ENCODE data around the gene CSTB. TPM values are rescaled to one million over a fixed set of nuclear protein-coding genes. Genes with fewer than 3 reads are reported as not detected.

CSTB gene
- total RNA-seq, 2 experiments from 2014 or later: 40.1 to 42.3 TPM

GRCh38 chr21:43815107-43815613 lies 39.1 kb upstream of the CSTB start:
- peaks cover 7% of the 10 kb centered on the region for H3K4me1 Mint-ChIP-seq (ENCODE audit: low read depth)
- no peaks in the 10 kb centered on the region for H3K27me3 Mint-ChIP-seq
- intact Hi-C loops (cut with micrococcal nuclease): no loop called here
- DNase-seq: no peak
- peaks cover 6% of the 10 kb centered on the region for H3K9me3 Mint-ChIP-seq
- ChIA-PET CTCF (no interaction called here), POLR2A (no interaction called here)
- no peaks in the 10 kb centered on the region for H3K36me3 Mint-ChIP-seq
- no peak overlapping the region for H3K27ac Mint-ChIP-seq
- H3K4me3 Mint-ChIP-seq: no peak overlapping the region

- H3K27ac Mint-ChIP-seq: no peak overlapping the region
- intact Hi-C loops (cut with micrococcal nuclease): no loop called here
- no peak for DNase-seq
- no peak overlapping the region for H3K4me3 Mint-ChIP-seq
- H3K9me3 Mint-ChIP-seq: peaks cover 6% of the 10 kb centered on the region
- H3K4me1 Mint-ChIP-seq (ENCODE audit: low read depth): peaks cover 7% of the 10 kb centered on the region
- POLR2A ChIA-PET: no interaction called here
- no peaks in the 10 kb centered on the region for H3K36me3 Mint-ChIP-seq
- H3K27me3 Mint-ChIP-seq: no peaks in the 10 kb centered on the region
- CTCF ChIA-PET: no interaction called here
Observed at GRCh38 chr21:43814215-43815106, 38.4 kb upstream of the CSTB start.

- Mint-ChIP-seq H3K27ac (no peak overlapping the region), H3K4me3 (no peak overlapping the region), H3K36me3 (no peaks in the 10 kb centered on the region), H3K4me1 (ENCODE audit: low read depth) (peaks cover 7% of the 10 kb centered on the region), H3K27me3 (no peaks in the 10 kb centered on the region), H3K9me3 (peaks cover under 1% of the 10 kb centered on the region)
- intact Hi-C loops (cut with micrococcal nuclease): no loop called here
- DNase-seq: no peak
- CTCF ChIA-PET: no interaction called here
- POLR2A ChIA-PET: no interaction called here
Observed at GRCh38 chr21:43813656-43813980, 37.5 kb upstream of the CSTB start.

- no peaks in the 10 kb centered on the region for H3K27me3 Mint-ChIP-seq
- no peak overlapping the region for H3K27ac Mint-ChIP-seq
- ChIA-PET POLR2A (no interaction called here), CTCF (no interaction called here)
- H3K36me3 Mint-ChIP-seq: no peaks in the 10 kb centered on the region
- peaks cover 7% of the 10 kb centered on the region for H3K4me1 Mint-ChIP-seq (ENCODE audit: low read depth)
- intact Hi-C loops (cut with micrococcal nuclease): no loop called here
- H3K4me3 Mint-ChIP-seq: no peak overlapping the region
- no peaks in the 10 kb centered on the region for H3K9me3 Mint-ChIP-seq
- no peak for DNase-seq
Observed at GRCh38 chr21:43812957-43813655, 37.0 kb upstream of the CSTB start.

GRCh38 chr21:43812139-43812821 lies 36.2 kb upstream of the CSTB start:
- intact Hi-C loops (cut with micrococcal nuclease): no loop called here
- no peaks in the 10 kb centered on the region for H3K9me3 Mint-ChIP-seq
- no peak overlapping the region for H3K4me3 Mint-ChIP-seq
- ChIA-PET POLR2A (interaction anchor here (1.1 kb wide), 1 partner anchor 109 kb away, joined by 4 read pairs; no protein-coding TSS in a partner anchor), CTCF (interaction anchor here (0.6 to 1.8 kb wide), 3 partner anchors 82 to 178 kb away, joined by 3 to 6 read pairs (median 6); no protein-coding TSS in a partner anchor)
- H3K27me3 Mint-ChIP-seq: no peaks in the 10 kb centered on the region
- H3K27ac Mint-ChIP-seq: no peak overlapping the region
- no peak for DNase-seq
- H3K36me3 Mint-ChIP-seq: no peaks in the 10 kb centered on the region
- peaks cover 7% of the 10 kb centered on the region for H3K4me1 Mint-ChIP-seq (ENCODE audit: low read depth)

GRCh38 chr21:43811262-43812105 lies 35.4 kb upstream of the CSTB start:
- Mint-ChIP-seq H3K27me3 (no peaks in the 10 kb centered on the region), H3K36me3 (no peaks in the 10 kb centered on the region), H3K27ac (no peak overlapping the region), H3K4me1 (ENCODE audit: low read depth) (peaks cover 7% of the 10 kb centered on the region), H3K9me3 (no peaks in the 10 kb centered on the region), H3K4me3 (no peak overlapping the region)
- intact Hi-C loops (cut with micrococcal nuclease): no loop called here
- CTCF ChIA-PET: interaction anchor here (0.6 to 3.8 kb wide), 14 partner anchors 22 to 179 kb away, joined by 3 to 22 read pairs (median 4); no protein-coding TSS in a partner anchor
- no peak for DNase-seq
- POLR2A ChIA-PET: interaction anchor here (1.1 kb wide), 1 partner anchor 110 kb away, joined by 4 read pairs; no protein-coding TSS in a partner anchor

GRCh38 chr21:43810505-43811261 lies 34.6 kb upstream of the CSTB start:
- H3K27ac Mint-ChIP-seq: no peak overlapping the region
- peak; percentile 93 for DNase-seq
- H3K36me3 Mint-ChIP-seq: peaks cover 4% of the 10 kb centered on the region
- POLR2A ChIA-PET: interaction anchor here (0.5 to 1.1 kb wide), 2 partner anchors 111 to 165 kb away, joined by 3 to 4 read pairs; no protein-coding TSS in a partner anchor
- intact Hi-C loops (cut with micrococcal nuclease): loop anchor here (1.0 kb wide), 2 partner anchors 129 to 165 kb away; no protein-coding TSS in a partner anchor
- no peak overlapping the region for H3K4me3 Mint-ChIP-seq
- CTCF ChIA-PET: interaction anchor here (0.5 to 3.8 kb wide), 16 partner anchors 23 to 248 kb away, joined by 3 to 22 read pairs (median 4); no protein-coding TSS in a partner anchor
- no peaks in the 10 kb centered on the region for H3K9me3 Mint-ChIP-seq
- no peaks in the 10 kb centered on the region for H3K27me3 Mint-ChIP-seq
- peaks cover 7% of the 10 kb centered on the region for H3K4me1 Mint-ChIP-seq (ENCODE audit: low read depth)

- POLR2A ChIA-PET: no interaction called here
Observed at GRCh38 chr21:43809853-43810504, 33.9 kb upstream of the CSTB start.

GRCh38 chr21:43809346-43809799 lies 33.3 kb upstream of the CSTB start:
- ChIA-PET CTCF (interaction anchor here (0.8 to 3.8 kb wide), 4 partner anchors 15 to 137 kb away, joined by 3 to 22 read pairs (median 3); no protein-coding TSS in a partner anchor), POLR2A (no interaction called here)
- Mint-ChIP-seq H3K36me3 (peaks cover 4% of the 10 kb centered on the region), H3K9me3 (no peaks in the 10 kb centered on the region), H3K4me1 (ENCODE audit: low read depth) (peaks cover 4% of the 10 kb centered on the region), H3K27me3 (no peaks in the 10 kb centered on the region), H3K27ac (no peak overlapping the region), H3K4me3 (no peak overlapping the region)
- intact Hi-C loops (cut with micrococcal nuclease): loop anchor here (10.0 kb wide), 1 partner anchor 495 kb away; the partner anchor contains the start of gene PFKL
- no peak for DNase-seq

More at GRCh38 chr21:43809853-43810504, 33.9 kb upstream of the CSTB start:
- Mint-ChIP-seq H3K27me3 (no peaks in the 10 kb centered on the region), H3K27ac (no peak overlapping the region), H3K36me3 (peaks cover 4% of the 10 kb centered on the region), H3K4me1 (ENCODE audit: low read depth) (peaks cover 7% of the 10 kb centered on the region), H3K4me3 (no peak overlapping the region), H3K9me3 (no peaks in the 10 kb centered on the region)
- no peak for DNase-seq
- intact Hi-C loops (cut with micrococcal nuclease): loop anchor here (1.0 to 10.0 kb wide), 3 partner anchors 129 to 495 kb away; partner anchors contain the start of gene PFKL
- CTCF ChIA-PET: interaction anchor here (0.5 to 3.8 kb wide), 11 partner anchors 23 to 249 kb away, joined by 3 to 22 read pairs (median 5); no protein-coding TSS in a partner anchor

GRCh38 chr21:43808832-43809251 lies 32.7 kb upstream of the CSTB start:
- no peak for DNase-seq
- H3K4me3 Mint-ChIP-seq: no peak overlapping the region
- intact Hi-C loops (cut with micrococcal nuclease): loop anchor here (10.0 kb wide), 1 partner anchor 496 kb away; the partner anchor contains the start of gene PFKL
- no peak overlapping the region for H3K27ac Mint-ChIP-seq
- no peaks in the 10 kb centered on the region for H3K9me3 Mint-ChIP-seq
- no peaks in the 10 kb centered on the region for H3K27me3 Mint-ChIP-seq
- H3K4me1 Mint-ChIP-seq (ENCODE audit: low read depth): peaks cover 4% of the 10 kb centered on the region
- peaks cover 4% of the 10 kb centered on the region for H3K36me3 Mint-ChIP-seq
- POLR2A ChIA-PET: no interaction called here
- CTCF ChIA-PET: interaction anchor here (0.8 to 3.8 kb wide), 5 partner anchors 14 to 137 kb away, joined by 3 to 22 read pairs (median 3); no protein-coding TSS in a partner anchor
